ENCODE data around the gene RNF126. TPM values are rescaled to one million over a fixed set of nuclear protein-coding genes. Genes with fewer than 3 reads are reported as not detected.

RNF126 gene
- total and polyA plus RNA-seq, 8 donors = 21.1 to 240 (median 35.0) TPM

- Histone ChIP-seq H3K36me3 (peaks cover 11 to 25% (median 20%) of the 10 kb centered on the region in 4 donors), H3K4me3 (peak overlapping the region; percentile 71 to 97 (median 82)), H3K27ac (peak overlapping the region; percentile 31 to 88 (median 73)), H3K27me3 (peaks cover 0 to 8% (median 0%) of the 10 kb centered on the region in 3 donors), H3K9me3 (no peaks in the 10 kb centered on the region), H3K4me1 (peaks cover 24 to 58% (median 42%) of the 10 kb centered on the region in 4 donors)
- WGBS, 5 donors = 17 to 27% (median 20%) methylated on average over 31 to 32 of the region's 32 CpGs
- intact Hi-C loops (cut with DNase I; ENCODE audit: low total_unique reads) = loop anchor here (10.0 kb wide), 1 partner anchor 59 kb away; the partner anchor contains the start of gene BSG
- TF ChIP-seq POLR2A (IDR thresholded peaks at IDR 0.05) (no peak), POLR2AphosphoS5 (IDR thresholded peaks at IDR 0.05) (no peak), EP300 (IDR thresholded peaks at IDR 0.05) (no peak)
- TF ChIP-seq, protein P1, sequence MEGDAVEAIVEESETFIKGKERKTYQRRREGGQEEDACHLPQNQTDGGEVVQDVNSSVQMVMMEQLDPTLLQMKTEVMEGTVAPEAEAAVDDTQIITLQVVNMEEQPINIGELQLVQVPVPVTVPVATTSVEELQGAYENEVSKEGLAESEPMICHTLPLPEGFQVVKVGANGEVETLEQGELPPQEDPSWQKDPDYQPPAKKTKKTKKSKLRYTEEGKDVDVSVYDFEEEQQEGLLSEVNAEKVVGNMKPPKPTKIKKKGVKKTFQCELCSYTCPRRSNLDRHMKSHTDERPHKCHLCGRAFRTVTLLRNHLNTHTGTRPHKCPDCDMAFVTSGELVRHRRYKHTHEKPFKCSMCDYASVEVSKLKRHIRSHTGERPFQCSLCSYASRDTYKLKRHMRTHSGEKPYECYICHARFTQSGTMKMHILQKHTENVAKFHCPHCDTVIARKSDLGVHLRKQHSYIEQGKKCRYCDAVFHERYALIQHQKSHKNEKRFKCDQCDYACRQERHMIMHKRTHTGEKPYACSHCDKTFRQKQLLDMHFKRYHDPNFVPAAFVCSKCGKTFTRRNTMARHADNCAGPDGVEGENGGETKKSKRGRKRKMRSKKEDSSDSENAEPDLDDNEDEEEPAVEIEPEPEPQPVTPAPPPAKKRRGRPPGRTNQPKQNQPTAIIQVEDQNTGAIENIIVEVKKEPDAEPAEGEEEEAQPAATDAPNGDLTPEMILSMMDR (IDR thresholded peaks at IDR 0.05) = no peak
- DNase-seq = no peak
Observed at GRCh38 chr19:633786-634639, 29.0 kb downstream of the RNF126 start.

DNA sequence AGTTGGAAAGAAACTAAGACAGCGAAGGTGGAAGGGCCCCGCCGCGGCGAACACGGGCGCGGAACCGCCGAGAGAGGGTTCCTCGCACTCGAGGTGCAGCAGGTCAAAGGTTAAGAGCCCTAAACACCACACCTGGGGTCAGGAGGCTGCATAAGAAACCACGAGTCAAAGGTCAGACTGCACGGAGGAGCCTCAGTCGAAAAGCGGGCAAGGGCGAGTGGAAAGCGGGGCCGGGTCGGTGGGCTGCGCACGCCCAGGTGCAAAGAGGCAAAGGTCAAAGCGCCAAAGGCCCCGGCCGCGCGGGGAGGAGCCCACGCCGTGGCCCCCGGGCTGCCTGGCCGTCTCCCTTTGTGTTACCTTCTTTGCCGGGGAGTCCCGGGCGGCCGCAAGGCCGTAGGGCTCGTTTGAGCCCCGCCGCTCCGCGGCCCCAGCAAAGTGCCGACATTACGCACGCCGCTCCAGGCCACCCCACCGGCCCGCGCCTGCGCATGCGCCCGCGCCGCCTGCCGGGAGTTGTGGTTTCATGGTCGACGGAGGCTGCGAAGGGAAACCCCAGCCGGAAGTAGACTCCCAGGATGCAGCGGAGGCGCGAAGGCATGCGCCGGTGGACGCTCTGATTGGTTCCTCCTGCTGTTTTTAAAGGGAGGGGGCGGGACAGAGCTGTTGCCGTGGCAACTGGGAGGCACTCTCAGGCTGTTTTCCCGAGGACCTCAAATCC, 29.8 kb downstream of the RNF126 start, which contains the start of gene POLRMT:
POLRMT (minus strand) TSS at position 470 of the 718 bp plus-strand sequence; CDS start at position 445, 25 bp downstream.
- intact Hi-C loops (cut with DNase I; ENCODE audit: low total_unique reads) = loop anchor here (10.0 kb wide), 1 partner anchor 58 kb away; the partner anchor contains the start of gene BSG
- Histone ChIP-seq H3K4me1 (peaks cover 20 to 54% (median 36%) of the 10 kb centered on the region in 4 donors), H3K9me3 (no peaks in the 10 kb centered on the region), H3K36me3 (peaks cover 11 to 33% (median 28%) of the 10 kb centered on the region in 4 donors), H3K27me3 (peaks cover 0 to under 1% (median 0%) of the 10 kb centered on the region in 3 donors), H3K27ac (peak within 1 kb of the TSS; percentile 44 to 88 (median 73)), H3K4me3 (peak within 1 kb of the TSS; percentile 71 to 97 (median 82))
- 0 to 1% (median 0%) methylated on average over 27 to 67 of the region's 67 CpGs for WGBS, 5 donors
- peak; percentile 99 to 100 for DNase-seq
- TF ChIP-seq POLR2A (IDR thresholded peaks at IDR 0.05) (no peak), POLR2AphosphoS5 (IDR thresholded peaks at IDR 0.05) (peak; percentile 68 to 92 (median 70)), EP300 (IDR thresholded peaks at IDR 0.05) (no peak)
- TF ChIP-seq, protein P1 (IDR thresholded peaks at IDR 0.05) = peak in 1 of 7 experiments; percentile 22

DNA sequence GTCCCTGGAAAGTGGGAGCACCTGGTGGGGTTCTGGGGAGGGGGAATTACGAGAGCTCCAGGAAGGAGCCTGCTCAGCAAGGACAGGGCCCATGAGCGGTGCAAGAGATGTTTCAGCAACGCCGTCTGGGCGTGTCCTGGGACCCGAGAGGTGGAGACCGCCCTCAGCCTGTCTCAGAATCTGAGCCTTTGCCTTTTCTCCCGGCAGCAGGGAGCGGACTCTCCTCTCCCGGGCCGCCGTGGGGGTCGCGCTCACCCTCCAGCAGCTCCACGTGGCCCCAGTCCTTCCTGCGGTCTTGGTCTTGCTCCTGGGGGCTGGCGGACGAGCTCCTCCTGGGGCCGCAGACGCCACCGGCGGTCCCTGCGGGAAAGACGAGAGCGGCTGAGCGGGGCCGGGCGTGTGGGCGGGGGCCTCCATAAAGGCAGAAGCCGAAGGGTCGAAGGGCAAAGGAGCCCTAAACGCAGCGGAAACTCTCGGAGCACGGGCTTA, 30.4 kb downstream of the RNF126 start:
- H3K27me3 ChIP-seq = no peaks in the 10 kb centered on the region
- 0 to 9% (median 3%) methylated on average over 20 to 35 of the region's 35 CpGs for WGBS, 5 donors
- no peak for TF ChIP-seq POLR2AphosphoS5 (IDR thresholded peaks at IDR 0.05)
- TF ChIP-seq POLR2A (IDR thresholded peaks at IDR 0.05) = no peak
- TF ChIP-seq EP300 (IDR thresholded peaks at IDR 0.05) = no peak
- TF ChIP-seq, protein P1 (IDR thresholded peaks at IDR 0.05) = no peak
- intact Hi-C loops (cut with DNase I; ENCODE audit: low total_unique reads) = loop anchor here (10.0 kb wide), 1 partner anchor 58 kb away; the partner anchor contains the start of gene BSG
- no peaks in the 10 kb centered on the region for H3K9me3 ChIP-seq
- peaks cover 20 to 54% (median 36%) of the 10 kb centered on the region in 4 donors for H3K4me1 ChIP-seq
- H3K36me3 ChIP-seq = peaks cover 11 to 39% (median 34%) of the 10 kb centered on the region in 4 donors
- H3K4me3 ChIP-seq = peak overlapping the region; percentile 71 to 97 (median 82)
- DNase-seq = peak in 1 of 2 donors; percentile 60
- peak overlapping the region in 4 of 5 donors; percentile 53 to 88 (median 78) for H3K27ac ChIP-seq
